ENCODE results near the gene A1CF.

Gene A1CF

DNA sequence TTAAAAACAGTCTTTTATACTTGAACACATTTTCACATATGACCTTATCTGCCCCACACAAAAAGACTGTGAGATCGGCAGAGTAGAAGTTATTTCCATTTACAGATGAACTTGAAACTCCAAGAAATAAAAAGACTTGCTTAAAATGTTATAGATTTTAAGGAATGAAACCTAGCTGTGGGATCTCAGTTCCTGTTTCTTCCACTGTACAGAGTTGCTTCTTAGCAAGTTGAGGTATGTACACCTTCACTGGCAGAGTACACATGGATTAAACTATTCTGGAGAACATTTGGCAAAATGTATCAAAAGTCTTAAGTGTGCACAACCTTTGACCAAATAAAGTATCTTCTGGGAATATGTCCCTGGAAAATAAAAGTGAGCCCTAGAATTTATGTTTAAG is 48.3 kb downstream of the A1CF start:
- Histone ChIP-seq H3K79me2 (ENCODE audit: low read length) (no peaks in the 10 kb centered on the region), H2AFZ (ENCODE audit: low read length) (no peak overlapping the region), H3K36me3 (replicated peaks; ENCODE audit: insufficient read depth, low read length) (no peaks in the 10 kb centered on the region), H3F3A (ENCODE audit: insufficient read depth, low read length) (no peaks in the 10 kb centered on the region), H3K4me2 (ENCODE audit: low read depth, low read length) (no peak overlapping the region), H3K27ac (ENCODE audit: low read length) (no peak overlapping the region), H3K4me3 (ENCODE audit: low read length) (no peak overlapping the region), H4K20me1 (ENCODE audit: insufficient read depth, low read length) (no peaks in the 10 kb centered on the region), H3K9me2 (replicated peaks; ENCODE audit: insufficient read depth, low read length) (no peaks in the 10 kb centered on the region), H3K9ac (ENCODE audit: low read length) (no peak overlapping the region), H3K4me1 (ENCODE audit: low read length) (0 out of 2 replicates have a peak, but pooled peaks cover 5% of the 10 kb centered on the region), H3K9me3 (replicated peaks; ENCODE audit: insufficient read depth, low read length) (no peaks in the 10 kb centered on the region), H3K27me3 (replicated peaks; ENCODE audit: insufficient read depth, low read length) (no peaks in the 10 kb centered on the region)
- TF ChIP-seq EZH2phosphoT487 (IDR thresholded peaks at IDR 0.05; ENCODE audit: low read length) (no peak), EZH2 (optimal IDR thresholded peaks at IDR 0.05; ENCODE audit: low read depth, low read length) (no peak)
- TF ChIP-seq, protein P1, sequence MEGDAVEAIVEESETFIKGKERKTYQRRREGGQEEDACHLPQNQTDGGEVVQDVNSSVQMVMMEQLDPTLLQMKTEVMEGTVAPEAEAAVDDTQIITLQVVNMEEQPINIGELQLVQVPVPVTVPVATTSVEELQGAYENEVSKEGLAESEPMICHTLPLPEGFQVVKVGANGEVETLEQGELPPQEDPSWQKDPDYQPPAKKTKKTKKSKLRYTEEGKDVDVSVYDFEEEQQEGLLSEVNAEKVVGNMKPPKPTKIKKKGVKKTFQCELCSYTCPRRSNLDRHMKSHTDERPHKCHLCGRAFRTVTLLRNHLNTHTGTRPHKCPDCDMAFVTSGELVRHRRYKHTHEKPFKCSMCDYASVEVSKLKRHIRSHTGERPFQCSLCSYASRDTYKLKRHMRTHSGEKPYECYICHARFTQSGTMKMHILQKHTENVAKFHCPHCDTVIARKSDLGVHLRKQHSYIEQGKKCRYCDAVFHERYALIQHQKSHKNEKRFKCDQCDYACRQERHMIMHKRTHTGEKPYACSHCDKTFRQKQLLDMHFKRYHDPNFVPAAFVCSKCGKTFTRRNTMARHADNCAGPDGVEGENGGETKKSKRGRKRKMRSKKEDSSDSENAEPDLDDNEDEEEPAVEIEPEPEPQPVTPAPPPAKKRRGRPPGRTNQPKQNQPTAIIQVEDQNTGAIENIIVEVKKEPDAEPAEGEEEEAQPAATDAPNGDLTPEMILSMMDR (IDR thresholded peaks at IDR 0.05; ENCODE audit: low read length), result no peak
- DNase-seq, result no peak

DNA sequence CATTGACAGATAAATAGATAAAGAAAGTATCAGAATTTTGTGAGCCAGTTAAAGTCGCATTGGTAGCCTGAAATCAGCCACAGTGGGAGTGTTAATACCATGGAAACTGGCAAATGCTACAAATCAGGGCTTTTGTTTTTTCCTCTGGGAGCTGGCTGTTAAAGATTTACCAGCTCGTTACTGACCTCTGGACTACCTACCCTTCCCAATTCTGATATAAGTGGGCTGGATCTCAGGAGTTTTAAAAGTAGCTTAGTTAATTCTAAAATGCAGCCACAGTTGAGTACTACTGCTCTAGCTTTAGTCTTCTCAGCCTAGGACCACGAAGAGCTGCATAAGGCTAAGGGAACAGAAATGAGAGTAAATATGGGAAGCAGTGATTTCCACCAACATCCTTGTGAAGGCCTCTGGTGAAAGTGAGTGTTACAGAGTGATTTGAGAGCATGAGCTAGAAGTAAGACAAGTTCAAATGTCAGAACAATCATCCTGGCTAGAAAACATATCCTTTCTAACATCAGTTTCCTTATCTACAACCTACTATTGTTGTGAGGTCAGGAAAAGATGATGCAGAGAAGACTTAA is 53.2 kb downstream of the A1CF start:
- TF ChIP-seq EZH2phosphoT487 (IDR thresholded peaks at IDR 0.05; ENCODE audit: low read length) (no peak), EZH2 (optimal IDR thresholded peaks at IDR 0.05; ENCODE audit: low read depth, low read length) (no peak)
- TF ChIP-seq, protein P1 (IDR thresholded peaks at IDR 0.05; ENCODE audit: low read length), result no peak
- Histone ChIP-seq H3K4me2 (ENCODE audit: low read depth, low read length) (no peak overlapping the region), H3K9ac (ENCODE audit: low read length) (no peak overlapping the region), H3K9me3 (replicated peaks; ENCODE audit: insufficient read depth, low read length) (no peaks in the 10 kb centered on the region), H3K36me3 (replicated peaks; ENCODE audit: insufficient read depth, low read length) (no peaks in the 10 kb centered on the region), H3F3A (ENCODE audit: insufficient read depth, low read length) (no peaks in the 10 kb centered on the region), H3K79me2 (ENCODE audit: low read length) (no peaks in the 10 kb centered on the region), H3K4me1 (ENCODE audit: low read length) (0 out of 2 replicates have a peak, but pooled peaks cover 2% of the 10 kb centered on the region), H3K9me2 (replicated peaks; ENCODE audit: insufficient read depth, low read length) (no peaks in the 10 kb centered on the region; the same call in 1 of the 2 replicates), H3K27me3 (replicated peaks; ENCODE audit: insufficient read depth, low read length) (no peaks in the 10 kb centered on the region), H3K4me3 (ENCODE audit: low read length) (no peak overlapping the region), H2AFZ (ENCODE audit: low read length) (no peak overlapping the region), H3K27ac (ENCODE audit: low read length) (no peak overlapping the region), H4K20me1 (ENCODE audit: insufficient read depth, low read length) (no peaks in the 10 kb centered on the region)
- DNase-seq, result no peak

DNA sequence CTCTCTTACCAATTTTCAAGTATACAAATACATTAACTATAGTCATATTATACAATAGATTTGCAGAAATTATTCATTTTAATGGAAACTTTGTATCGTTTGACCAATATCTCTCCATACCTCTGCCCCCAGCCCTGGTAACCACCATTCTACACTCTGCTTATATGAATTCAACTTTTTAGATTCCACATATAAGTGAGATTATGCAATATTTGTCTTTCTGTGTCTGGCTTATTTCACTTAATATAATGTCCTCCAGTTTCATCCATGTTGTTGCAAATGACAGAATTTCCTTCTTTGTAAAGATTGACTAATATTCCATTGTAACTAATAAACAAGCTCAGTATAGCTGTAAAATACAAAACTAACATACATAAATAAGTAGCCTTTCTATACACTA is 55.4 kb downstream of the A1CF start:
- no peaks in the 10 kb centered on the region for H4K20me1 ChIP-seq (ENCODE audit: insufficient read depth, low read length)
- DNase-seq, result no peak
- no peak overlapping the region for H3K27ac ChIP-seq (ENCODE audit: low read length)
- H3K4me2 ChIP-seq (ENCODE audit: low read depth, low read length), result no peak overlapping the region
- no peaks in the 10 kb centered on the region for H3K27me3 ChIP-seq (replicated peaks; ENCODE audit: insufficient read depth, low read length)
- no peaks in the 10 kb centered on the region for H3K4me1 ChIP-seq (ENCODE audit: low read length)
- H3F3A ChIP-seq (ENCODE audit: insufficient read depth, low read length), result no peaks in the 10 kb centered on the region
- no peaks in the 10 kb centered on the region for H3K36me3 ChIP-seq (replicated peaks; ENCODE audit: insufficient read depth, low read length)
- no peak overlapping the region for H3K9ac ChIP-seq (ENCODE audit: low read length)
- H3K9me3 ChIP-seq (replicated peaks; ENCODE audit: insufficient read depth, low read length), result no peaks in the 10 kb centered on the region
- no peak overlapping the region for H2AFZ ChIP-seq (ENCODE audit: low read length)
- H3K4me3 ChIP-seq (ENCODE audit: low read length), result no peak overlapping the region
- no peaks in the 10 kb centered on the region for H3K79me2 ChIP-seq (ENCODE audit: low read length)
- no peaks in the 10 kb centered on the region; the same call in 1 of the 2 replicates for H3K9me2 ChIP-seq (replicated peaks; ENCODE audit: insufficient read depth, low read length)
- no peak for TF ChIP-seq EZH2phosphoT487 (IDR thresholded peaks at IDR 0.05; ENCODE audit: low read length)
- TF ChIP-seq, protein P1 (IDR thresholded peaks at IDR 0.05; ENCODE audit: low read length), result no peak
- TF ChIP-seq EZH2 (optimal IDR thresholded peaks at IDR 0.05; ENCODE audit: low read depth, low read length), result no peak
